Brain microvascular endothelial cell (primary cell): ENCODE measurements around the gene TNK2.
"Not testable (repeated sequence)": the region's sequence is repeated elsewhere in the genome, so short reads cannot be mapped to it uniquely, and the experiment has no call there.

ENCODE experiments used
- DNase-seq: peaks from one replicate; pipeline ENCODE4 v3.0.0-alpha.2; 2020
- H3K27ac ChIP-seq: fragments of 250-450 bp; sonication (Bioruptor Pico); 2 replicates; pipeline ENCODE4 v1.5.1; 2020; ENCODE audit warnings: mild to moderate bottlenecking, moderate library complexity
- H3K27me3 ChIP-seq: fragments of 250-450 bp; sonication (Bioruptor Pico); replicated peaks from 2 replicates; pipeline ENCODE4 v1.5.1; 2020; ENCODE audit warnings: mild to moderate bottlenecking
- H3K36me3 ChIP-seq: fragments of 250-450 bp; sonication (Bioruptor Pico); replicated peaks from 2 replicates; pipeline ENCODE4 v1.5.1; 2020; ENCODE audit warnings: mild to moderate bottlenecking
- H3K4me3 ChIP-seq: 2 replicates; pipeline ENCODE4 v1.5.1; 2011; ENCODE audit warnings: low read depth, mild to moderate bottlenecking, control low read depth, low read length, moderate library complexity
- in situ Hi-C: cut with HindIII; loops from 2 replicates; pipeline ENCODE4 v1.10.0; 2017; ENCODE audit warnings: low sequenced_read_pairs, low pct_ligation_motif_present
- TF ChIP-seq, protein P1 (sequence below): IDR thresholded peaks from 2 replicates; pipeline ENCODE4 v1.5.1; 2011; ENCODE audit warnings: low read depth, mild to moderate bottlenecking, moderate library complexity, low read length, control low read depth, inconsistent platforms; ENCODE audit errors: missing control alignments

Gene TNK2

DNA sequence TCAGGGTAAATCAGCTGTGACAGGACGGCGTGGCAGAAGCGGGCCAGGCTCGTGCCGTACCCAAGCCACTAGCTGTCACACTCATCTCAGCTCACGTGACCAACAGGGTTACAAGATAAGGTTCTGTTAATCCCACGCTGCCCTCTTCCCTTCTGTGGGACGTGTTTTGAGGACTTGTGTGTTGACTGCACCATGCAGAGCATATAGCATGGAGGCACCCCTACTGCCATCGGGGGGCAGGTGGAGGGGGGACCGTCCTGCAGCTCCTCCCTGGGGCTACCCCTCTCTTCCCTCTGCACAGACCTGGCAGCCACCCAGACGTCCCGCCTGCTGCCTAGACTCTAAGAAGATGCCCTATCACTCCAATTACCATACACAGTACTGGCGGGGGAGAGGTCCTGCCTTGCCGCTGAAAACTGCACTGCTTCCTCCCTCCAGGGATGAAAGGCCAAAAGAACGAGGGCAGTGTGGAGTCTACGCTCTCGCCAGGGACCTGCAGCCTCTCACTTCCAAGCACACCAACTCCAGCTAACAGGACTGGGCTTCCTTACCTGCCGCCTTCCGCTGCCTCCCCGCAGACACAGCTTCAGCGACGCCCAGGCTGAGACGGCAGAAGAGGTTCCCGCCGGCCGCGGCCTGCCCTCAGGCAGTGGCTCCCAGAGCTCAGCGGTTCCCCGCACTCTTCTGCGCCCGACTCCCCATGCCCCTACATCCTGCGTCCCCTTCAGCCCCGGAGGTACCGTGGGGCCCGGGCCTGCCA is at the start of gene TNK2:
TSS of gene TNK2 (minus strand) at position 618 of the 760 bp plus-strand sequence. CDS start 19,963 bp downstream, outside the sequence.
- Histone ChIP-seq H3K27me3 (no peaks in the 10 kb centered on the region), H3K36me3 (no peaks in the 10 kb centered on the region), H3K27ac (no peak within 1 kb of the TSS), H3K4me3 (peak within 1 kb of the TSS; percentile 51)
- TF ChIP-seq, protein P1, sequence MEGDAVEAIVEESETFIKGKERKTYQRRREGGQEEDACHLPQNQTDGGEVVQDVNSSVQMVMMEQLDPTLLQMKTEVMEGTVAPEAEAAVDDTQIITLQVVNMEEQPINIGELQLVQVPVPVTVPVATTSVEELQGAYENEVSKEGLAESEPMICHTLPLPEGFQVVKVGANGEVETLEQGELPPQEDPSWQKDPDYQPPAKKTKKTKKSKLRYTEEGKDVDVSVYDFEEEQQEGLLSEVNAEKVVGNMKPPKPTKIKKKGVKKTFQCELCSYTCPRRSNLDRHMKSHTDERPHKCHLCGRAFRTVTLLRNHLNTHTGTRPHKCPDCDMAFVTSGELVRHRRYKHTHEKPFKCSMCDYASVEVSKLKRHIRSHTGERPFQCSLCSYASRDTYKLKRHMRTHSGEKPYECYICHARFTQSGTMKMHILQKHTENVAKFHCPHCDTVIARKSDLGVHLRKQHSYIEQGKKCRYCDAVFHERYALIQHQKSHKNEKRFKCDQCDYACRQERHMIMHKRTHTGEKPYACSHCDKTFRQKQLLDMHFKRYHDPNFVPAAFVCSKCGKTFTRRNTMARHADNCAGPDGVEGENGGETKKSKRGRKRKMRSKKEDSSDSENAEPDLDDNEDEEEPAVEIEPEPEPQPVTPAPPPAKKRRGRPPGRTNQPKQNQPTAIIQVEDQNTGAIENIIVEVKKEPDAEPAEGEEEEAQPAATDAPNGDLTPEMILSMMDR: no peak
- in situ Hi-C loops: no loop called here
- DNase-seq: no peak

DNA sequence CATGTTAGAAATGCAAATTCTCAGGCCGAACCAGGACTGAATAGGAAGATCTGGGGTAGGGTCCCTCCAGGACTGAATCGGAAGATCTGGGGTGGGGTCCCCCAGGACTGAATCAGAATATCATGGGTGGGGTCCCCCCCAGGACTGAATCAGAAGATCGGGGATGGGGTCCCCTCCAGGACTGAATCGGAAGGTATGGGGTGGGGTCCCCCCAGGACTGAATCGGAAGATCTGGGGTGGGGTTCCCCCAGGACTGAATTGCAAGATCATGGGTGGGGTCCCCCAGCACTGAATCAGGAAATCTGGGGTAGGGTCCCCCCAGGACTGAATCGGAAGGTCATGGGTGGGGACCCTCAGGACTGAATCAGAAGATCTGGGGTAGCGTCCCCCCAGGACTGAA is 48.2 kb upstream of the TNK2 start:
- DNase-seq: no peak
- no peak overlapping the region for H3K27ac ChIP-seq
- TF ChIP-seq, protein P1: no peak
- in situ Hi-C loops: no loop called here
- no peaks in the 10 kb centered on the region for H3K27me3 ChIP-seq
- peaks cover 2% of the 10 kb centered on the region for H3K36me3 ChIP-seq
- H3K4me3 ChIP-seq: no peak overlapping the region

DNA sequence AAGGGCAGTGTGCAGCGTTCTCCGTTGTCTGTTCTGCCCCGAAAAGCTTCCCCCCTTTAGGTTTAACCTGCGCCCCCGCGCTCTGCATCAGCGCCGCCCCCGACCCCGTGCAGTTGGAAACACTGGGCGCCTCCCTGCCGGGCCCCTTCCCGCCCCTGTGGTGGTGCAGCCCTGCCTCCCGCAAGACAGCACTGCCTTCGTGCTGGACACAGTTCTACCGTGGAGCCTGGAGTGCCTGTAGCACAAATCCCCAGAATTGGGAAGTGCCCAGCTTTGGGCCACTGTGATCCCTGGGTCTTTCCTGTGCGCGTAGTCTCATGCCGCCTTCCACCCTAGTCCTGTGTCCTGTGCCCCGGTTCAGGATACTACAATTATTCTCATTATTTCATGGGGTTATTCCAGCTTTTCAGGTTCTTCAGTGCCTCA is 47.1 kb upstream of the TNK2 start:
- not testable (repeated sequence) for H3K4me3 ChIP-seq, DNase-seq, H3K36me3 ChIP-seq

DNA sequence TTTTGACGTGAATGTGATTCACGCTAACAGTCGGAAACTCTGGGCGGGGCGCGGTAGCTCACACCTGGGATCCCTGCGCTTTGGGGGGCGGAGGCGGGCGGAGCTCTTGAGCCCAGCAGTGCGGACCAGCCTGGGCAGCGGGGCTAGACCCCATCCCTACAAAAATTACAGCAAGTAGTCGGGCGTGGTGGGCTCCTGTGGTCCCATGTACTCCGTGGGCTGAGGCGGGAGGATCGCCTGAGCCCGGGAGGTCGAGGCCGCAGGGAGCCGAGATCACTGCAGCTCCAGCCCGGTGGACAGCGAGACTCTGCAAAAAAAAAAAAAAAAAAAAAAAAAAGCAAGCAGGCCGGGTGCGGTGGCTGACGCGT is 46.4 kb upstream of the TNK2 start:
- H3K4me3 ChIP-seq: peak overlapping the region; percentile 45
- H3K27me3 ChIP-seq, DNase-seq, H3K27ac ChIP-seq, in situ Hi-C loops, H3K36me3 ChIP-seq: not testable (repeated sequence)

More for the DNA sequence above, 47.1 kb upstream of the TNK2 start:
- in situ Hi-C loops, H3K27me3 ChIP-seq, H3K27ac ChIP-seq: not testable (repeated sequence)

DNA sequence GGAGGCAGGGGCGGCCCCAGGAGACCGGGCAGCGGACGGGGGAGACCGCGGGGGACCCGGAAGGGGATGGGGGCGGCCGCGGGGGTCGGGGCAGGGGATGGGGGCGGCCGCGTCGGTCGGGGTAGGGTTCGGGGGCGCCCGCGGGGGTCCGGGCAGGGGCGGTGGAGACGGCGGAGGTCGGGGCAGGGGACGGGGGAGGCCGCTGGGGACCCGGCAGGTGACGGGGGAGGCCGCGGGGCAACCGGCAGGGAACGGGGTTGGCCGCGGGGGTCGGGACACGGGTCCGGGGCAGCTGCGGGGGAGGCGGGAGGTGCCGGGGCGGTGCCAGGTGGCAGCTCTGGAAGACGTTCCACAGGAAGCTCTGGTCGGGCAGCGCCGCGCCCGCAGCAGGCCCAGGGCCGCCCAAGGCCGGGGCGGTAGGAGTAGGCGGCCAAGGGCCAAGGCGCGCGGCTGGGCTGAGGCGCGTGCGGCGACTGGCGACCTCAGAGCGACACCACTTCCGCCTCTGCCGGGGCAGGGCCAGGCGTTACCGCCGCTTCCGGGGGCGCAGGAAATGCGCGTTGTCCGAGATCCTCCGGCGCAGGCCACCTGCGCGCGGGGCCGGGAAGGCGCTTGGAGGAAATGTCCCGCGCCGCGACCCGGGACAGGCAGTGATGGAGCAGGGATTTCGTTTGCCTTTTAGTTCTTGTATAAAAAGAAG is 45.9 kb upstream of the TNK2 start:
- in situ Hi-C loops, H3K36me3 ChIP-seq, H3K27ac ChIP-seq, H3K27me3 ChIP-seq, DNase-seq: not testable (repeated sequence)
- peak overlapping the region; percentile 45 for H3K4me3 ChIP-seq

DNA sequence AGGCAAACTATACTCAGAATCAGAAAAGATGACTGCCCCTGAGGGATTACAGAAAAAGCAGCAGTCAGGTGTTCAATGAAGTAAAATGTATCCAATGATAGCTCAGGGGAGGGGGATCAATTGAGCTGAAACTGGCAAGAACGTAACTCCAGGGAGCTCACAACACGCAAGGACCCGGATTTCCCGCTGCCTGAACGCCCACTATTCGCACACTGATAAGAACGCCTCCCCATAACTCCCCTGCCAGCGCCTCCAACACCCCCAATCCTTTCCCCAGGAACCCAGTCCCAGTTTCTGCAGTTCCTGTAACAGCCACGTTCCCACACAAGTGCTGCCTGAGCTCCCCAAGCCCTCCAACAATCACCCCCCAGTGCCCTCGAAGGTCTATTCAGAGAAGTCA is 44.2 kb upstream of the TNK2 start:
- H3K27ac ChIP-seq, DNase-seq, H3K27me3 ChIP-seq, H3K36me3 ChIP-seq, H3K4me3 ChIP-seq, in situ Hi-C loops: not testable (repeated sequence)

DNA sequence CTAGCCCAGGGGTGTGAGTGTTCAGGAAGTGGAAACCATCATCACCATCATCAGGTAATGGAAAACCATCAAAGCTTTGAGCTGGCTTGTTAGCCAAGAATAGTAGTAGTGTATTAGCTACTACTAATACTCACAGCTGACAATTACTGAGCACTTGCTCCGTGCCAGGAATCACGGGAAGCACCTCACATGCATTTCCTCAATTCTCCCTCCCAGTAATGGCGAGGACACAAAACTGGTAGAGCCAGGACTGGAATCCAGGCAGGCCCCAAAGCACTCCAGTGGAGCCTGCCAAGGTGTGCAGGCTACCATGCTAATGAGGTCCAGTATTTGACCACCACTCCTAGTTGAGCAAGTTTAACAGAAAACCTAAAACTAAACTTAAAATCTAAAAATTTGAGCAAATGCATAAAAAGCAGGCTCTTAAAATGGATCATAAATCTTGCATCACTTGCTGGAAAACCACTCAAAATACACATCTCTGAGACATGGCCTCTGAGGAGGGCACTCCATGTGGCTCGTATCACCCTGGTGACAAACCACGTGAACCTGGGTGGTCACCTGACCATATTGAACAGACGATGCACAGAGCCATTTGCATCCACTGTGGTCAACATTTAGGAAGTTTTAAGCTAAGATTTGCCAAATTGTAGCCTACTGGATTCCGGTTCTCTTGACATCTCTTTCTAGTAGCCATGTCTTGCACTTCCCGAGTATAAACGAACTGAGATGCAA is 43.3 kb upstream of the TNK2 start:
- DNase-seq, in situ Hi-C loops, H3K27ac ChIP-seq, H3K36me3 ChIP-seq, H3K4me3 ChIP-seq, H3K27me3 ChIP-seq: not testable (repeated sequence)

DNA sequence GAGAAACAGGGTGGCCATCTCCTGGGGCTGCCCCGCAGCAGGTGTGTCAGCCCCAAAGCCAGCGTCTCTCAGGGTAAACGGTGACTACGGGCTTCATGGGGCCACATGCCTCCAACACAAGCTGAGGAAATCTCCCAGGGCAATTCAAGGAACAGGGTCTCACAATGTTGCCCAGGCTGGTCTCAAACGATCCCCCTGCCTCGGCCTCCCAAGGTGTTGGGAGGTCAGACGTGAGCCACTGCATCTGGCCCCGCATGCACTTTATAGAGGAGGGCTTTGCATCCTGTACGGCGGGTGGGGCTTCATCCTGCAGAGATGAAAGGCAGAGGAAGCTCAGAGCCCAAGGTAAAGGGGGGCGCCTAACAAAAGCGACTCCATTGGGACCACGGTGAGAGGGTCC is 42.4 kb upstream of the TNK2 start:
- H3K27me3 ChIP-seq, H3K27ac ChIP-seq, DNase-seq, in situ Hi-C loops, H3K4me3 ChIP-seq, H3K36me3 ChIP-seq: not testable (repeated sequence)

DNA sequence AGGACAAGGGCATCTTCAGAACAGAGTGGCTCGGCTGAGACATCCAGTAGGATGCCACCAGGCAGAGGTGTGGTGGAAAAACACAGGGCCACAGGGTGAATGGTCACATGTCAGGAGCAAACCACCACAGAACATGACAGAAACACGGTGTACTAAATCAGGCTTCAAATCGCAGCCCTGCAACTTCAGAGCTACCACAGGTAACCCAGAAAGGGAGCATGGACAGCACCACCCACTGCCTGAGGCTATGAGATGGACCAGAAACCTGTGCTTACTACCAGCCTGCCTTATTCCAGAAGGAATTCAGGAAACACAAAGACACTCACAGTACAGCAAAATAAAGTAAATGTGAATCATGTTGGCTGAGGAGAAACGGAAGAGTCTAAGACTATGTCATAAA is 41.8 kb upstream of the TNK2 start:
- H3K36me3 ChIP-seq, DNase-seq, H3K27me3 ChIP-seq, H3K4me3 ChIP-seq, in situ Hi-C loops, H3K27ac ChIP-seq: not testable (repeated sequence)

DNA sequence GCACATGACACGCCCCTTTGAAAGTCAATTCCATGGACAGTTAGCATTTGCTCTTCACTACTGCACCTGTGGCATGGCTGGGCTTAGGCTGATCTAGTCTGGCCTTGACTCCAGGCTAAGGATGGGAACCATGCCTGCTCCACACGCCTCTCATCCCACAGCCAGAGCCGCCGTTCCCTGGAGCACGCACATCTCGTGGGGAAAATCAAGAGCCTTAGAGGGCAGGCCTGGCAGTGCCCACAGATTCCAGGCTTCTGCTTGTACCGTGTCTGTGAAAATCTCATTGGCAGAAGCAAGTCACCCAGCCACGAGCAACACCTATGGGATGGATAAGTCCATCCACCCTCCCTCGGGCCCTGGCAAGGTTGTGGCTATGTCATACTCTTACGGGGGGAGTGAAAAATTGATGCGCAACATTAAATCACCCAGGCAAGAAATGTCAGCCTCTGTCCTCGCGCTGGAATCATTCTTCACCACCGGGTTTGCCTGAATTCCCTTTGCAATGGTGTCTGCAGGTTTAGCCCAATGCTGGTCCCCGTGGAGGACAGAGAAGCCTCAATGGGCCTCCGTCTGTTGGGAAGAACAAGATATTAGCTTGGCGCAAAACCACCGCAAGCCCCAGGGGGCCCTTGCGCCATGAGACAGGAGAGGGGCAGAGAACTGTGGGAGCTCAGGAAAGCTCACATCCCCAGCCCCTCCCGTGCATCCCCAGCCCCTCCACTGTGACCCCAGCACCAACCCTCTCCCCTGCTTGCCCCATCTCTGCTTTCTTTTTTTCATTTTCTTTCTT is 38.8 kb upstream of the TNK2 start:
- in situ Hi-C loops, H3K4me3 ChIP-seq, H3K27me3 ChIP-seq, H3K27ac ChIP-seq, DNase-seq, H3K36me3 ChIP-seq: not testable (repeated sequence)

DNA sequence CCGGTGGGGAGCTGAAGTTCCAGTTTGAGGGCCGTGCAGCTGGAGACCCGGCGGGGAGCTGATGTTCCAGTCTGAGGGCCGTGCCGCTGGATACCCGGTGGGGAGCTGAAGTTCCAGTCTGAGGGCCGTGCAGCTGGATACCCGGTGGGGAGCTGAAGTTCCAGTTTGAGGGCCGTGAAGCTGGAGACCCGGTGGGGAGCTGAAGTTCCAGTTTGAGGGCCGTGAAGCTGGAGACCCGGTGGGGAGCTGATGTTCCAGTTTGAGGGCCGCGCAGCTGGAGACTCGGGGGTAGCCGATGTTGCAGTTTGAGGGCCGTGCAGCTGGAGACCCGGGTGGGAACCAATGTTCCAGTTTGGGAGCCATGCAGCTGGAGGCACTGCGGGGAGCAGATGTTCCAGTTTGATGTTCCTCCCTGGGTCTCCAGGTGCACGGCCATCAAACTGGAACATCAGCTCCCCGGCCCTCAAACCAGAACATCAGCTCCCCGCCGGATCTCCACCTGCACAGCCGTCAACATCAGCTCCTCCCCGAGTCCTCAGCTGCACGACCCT is 33.0 kb upstream of the TNK2 start:
- H3K36me3 ChIP-seq, in situ Hi-C loops, H3K27me3 ChIP-seq, DNase-seq, H3K27ac ChIP-seq, H3K4me3 ChIP-seq: not testable (repeated sequence)
